T-cell (primary cell): ENCODE data around the gene ST6GALNAC2. TPM values are rescaled to one million over a fixed set of nuclear protein-coding genes. Genes with fewer than 3 reads are reported as not detected.

Experiments used
- ATAC-seq, 4 experiments: fragments of 200-7000 bp in 3 of 4; fragments of 150-1000 bp in 1 of 4; cut with Tn5 transposase; replicated peaks in 1 of 4; 1 replicate in 3 of 4; 2 replicates in 1 of 4; pipeline ENCODE4 v1.10.0; 2021; ENCODE audit warnings: moderate library complexity in 3 of 4, mild to moderate bottlenecking in 2 of 4, moderate number of reproducible peaks in 1 of 4
- CTCF ChIA-PET, 2 donors: fragments of 300-600 bp; sonication (Branson Sonifier 250); formaldehyde crosslinking; loops; one replicate each; lab custom pipeline; 2022; ENCODE audit warnings: antibody characterized with exemption in 2 of 2; lab: Charles Lee
- POLR2A ChIA-PET, 2 donors: fragments of 300-600 bp; sonication (Branson Sonifier 250); formaldehyde crosslinking; loops; one replicate each; lab custom pipeline; 2022; ENCODE audit warnings: antibody characterized with exemption in 2 of 2; lab: Charles Lee
- DNase-seq, 35 experiments: peaks; one replicate each; pipeline versions ENCODE4 v3.0.0 to v3.0.0-alpha.2; 2013 to 2023
- H3K27ac ChIP-seq: one replicate; pipeline ENCODE4 v1.5.1; 2013; ENCODE audit warnings: low read length
- H3K27me3 ChIP-seq, 2 experiments: replicated peaks in 1 of 2; 1 replicate in 1 of 2; 2 replicates in 1 of 2; pipeline versions ENCODE4 v1.6.1 to v1.7.0; 2013; ENCODE audit warnings: low read length in 1 of 2, mixed read lengths in 1 of 2; ENCODE audit not compliant: control insufficient read depth in 2 of 2, insufficient read depth in 2 of 2; ENCODE audit errors: extremely low read depth in 1 of 2
- H3K36me3 ChIP-seq, 2 donors: 1 replicate in 1 of 2; 2 replicates in 1 of 2; pipeline versions ENCODE4 v1.6.1 to v1.7.0; 2013; ENCODE audit warnings: low read length in 1 of 2; ENCODE audit not compliant: control insufficient read depth in 2 of 2, insufficient read depth in 1 of 2; ENCODE audit errors: extremely low read depth in 1 of 2
- H3K4me1 ChIP-seq, 2 experiments: 1 replicate in 1 of 2; 2 replicates in 1 of 2; pipeline versions ENCODE4 v1.6.1 to v1.7.0; 2013; ENCODE audit warnings: low read length in 2 of 2, mixed read lengths in 1 of 2; ENCODE audit not compliant: insufficient read depth in 2 of 2, control insufficient read depth in 1 of 2; ENCODE audit errors: extremely low read depth in 1 of 2
- H3K4me3 ChIP-seq, 2 donors: 1 replicate in 1 of 2; 2 replicates in 1 of 2; pipeline versions ENCODE4 v1.5.1 to v1.7.0; 2013; ENCODE audit warnings: mild to moderate bottlenecking in 2 of 2, low read length in 1 of 2, moderate library complexity in 1 of 2; ENCODE audit not compliant: control insufficient read depth in 1 of 2; ENCODE audit errors: extremely low read depth in 1 of 2
- H3K9me3 ChIP-seq: 2 replicates; pipeline ENCODE4 v1.7.0; 2013
- H3K27ac Mint-ChIP-seq, 2 donors: one replicate each; pipeline ENCODE4 v1.8.0; 2020 to 2021; ENCODE audit warnings: mild to moderate bottlenecking in 2 of 2, mixed read lengths in 2 of 2
- H3K27me3 Mint-ChIP-seq, 2 donors: one replicate each; pipeline ENCODE4 v1.8.0; 2021 to 2022; ENCODE audit warnings: mixed read lengths in 2 of 2
- H3K36me3 Mint-ChIP-seq: one replicate; pipeline ENCODE4 v1.8.0; 2021; ENCODE audit warnings: mixed read lengths
- H3K4me1 Mint-ChIP-seq, 3 donors: one replicate each; pipeline ENCODE4 v1.8.0; 2020 to 2022; ENCODE audit warnings: mixed read lengths in 3 of 3, mild to moderate bottlenecking in 1 of 3
- H3K4me3 Mint-ChIP-seq, 3 donors: one replicate each; pipeline ENCODE4 v1.8.0; 2020 to 2022; ENCODE audit warnings: mild to moderate bottlenecking in 3 of 3, mixed read lengths in 3 of 3, moderate library complexity in 3 of 3
- H3K9me3 Mint-ChIP-seq, 3 donors: one replicate each; pipeline ENCODE4 v1.8.0; 2020 to 2022; ENCODE audit warnings: mixed read lengths in 3 of 3
- WGBS: methylation state at CpG from one replicate; pipeline ENCODE4 v1.1.5; 2013; ENCODE audit warnings: missing lambda C conversion rate; ENCODE audit not compliant: insufficient coverage; 5-methylcytosine and 5-hydroxymethylcytosine counted together
- total RNA-seq, 35 experiments: library from RNA in 6 of 35; stranded (reverse) in 6 of 35; fragments of 120-200 nt in 1 of 35; gene quantifications; one replicate each; pipeline versions ENCODE4 v1.2.1 to v1.2.4 and lab custom pipeline; 2013 to 2026

ST6GALNAC2 gene
- total RNA-seq, 5 donors from 2014 or later (not counting 1 experiment from before 2014, with no cell fraction given), result 0.55 to 4.7 (median 2.1) TPM

DNA sequence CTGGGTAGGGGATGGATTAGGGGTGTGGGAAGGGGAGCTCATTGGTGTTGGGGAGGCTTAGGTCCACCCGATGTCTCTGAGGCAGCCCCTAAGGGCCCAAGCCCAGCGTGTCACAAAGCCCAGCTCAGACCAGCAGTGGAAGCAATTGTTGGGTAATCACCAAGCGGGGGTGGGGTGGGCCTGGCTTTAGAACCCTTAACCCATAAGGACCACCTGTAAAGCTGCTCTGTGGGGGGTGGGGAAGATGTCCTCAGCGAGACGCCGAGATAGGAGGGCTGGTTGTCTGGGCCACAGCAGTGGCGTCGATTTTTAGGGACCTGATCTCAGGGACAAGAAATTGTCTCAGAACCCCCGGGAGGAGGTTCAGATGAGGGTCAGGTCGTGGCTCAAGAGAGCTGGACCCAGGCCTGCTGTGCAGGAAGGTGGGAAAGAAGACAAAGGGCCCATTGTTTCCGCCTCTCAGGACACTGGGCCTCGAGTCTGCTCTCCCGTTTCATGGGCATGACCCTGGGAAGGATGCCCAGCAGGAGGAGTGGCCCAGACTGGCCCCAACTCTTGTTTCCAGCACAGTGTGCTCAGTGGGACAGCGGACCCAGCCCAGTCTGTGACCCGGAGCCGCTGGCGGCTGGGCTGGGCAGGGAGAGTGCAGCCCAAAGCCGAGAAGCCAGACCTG lies 15.9 kb downstream of the ST6GALNAC2 start:
- peaks cover 30 to 37% (median 33%) of the 10 kb centered on the region in 3 donors for H3K4me1 Mint-ChIP-seq
- H3K27me3 ChIP-seq, result peaks cover 0 to 13% of the 10 kb centered on the region in 2 experiments
- no peak overlapping the region for H3K4me3 Mint-ChIP-seq
- CTCF ChIA-PET, result interaction anchor here in 1 of 2 donors (0.6 kb wide), 1 partner anchor 105 kb away, joined by 8 read pairs; no protein-coding TSS in a partner anchor
- peaks cover 16% of the 10 kb centered on the region for H3K36me3 Mint-ChIP-seq
- H3K27ac ChIP-seq, result no peak overlapping the region
- H3K4me1 ChIP-seq, result peaks cover 0 to 24% of the 10 kb centered on the region in 2 experiments
- no peak for DNase-seq
- H3K4me3 ChIP-seq, result no peak overlapping the region
- no peak for ATAC-seq
- H3K36me3 ChIP-seq, result peaks cover 16 to 20% of the 10 kb centered on the region in 2 donors
- no peak overlapping the region for H3K27ac Mint-ChIP-seq
- no peaks in the 10 kb centered on the region for H3K9me3 Mint-ChIP-seq
- WGBS, result 93% methylated on average over 17 of the region's 18 CpGs
- H3K9me3 ChIP-seq, result no peaks in the 10 kb centered on the region
- no peaks in the 10 kb centered on the region for H3K27me3 Mint-ChIP-seq
- POLR2A ChIA-PET, result interaction anchor here in 1 of 2 donors (0.6 kb wide), 1 partner anchor 70 kb away, joined by 7 read pairs; no protein-coding TSS in a partner anchor

DNA sequence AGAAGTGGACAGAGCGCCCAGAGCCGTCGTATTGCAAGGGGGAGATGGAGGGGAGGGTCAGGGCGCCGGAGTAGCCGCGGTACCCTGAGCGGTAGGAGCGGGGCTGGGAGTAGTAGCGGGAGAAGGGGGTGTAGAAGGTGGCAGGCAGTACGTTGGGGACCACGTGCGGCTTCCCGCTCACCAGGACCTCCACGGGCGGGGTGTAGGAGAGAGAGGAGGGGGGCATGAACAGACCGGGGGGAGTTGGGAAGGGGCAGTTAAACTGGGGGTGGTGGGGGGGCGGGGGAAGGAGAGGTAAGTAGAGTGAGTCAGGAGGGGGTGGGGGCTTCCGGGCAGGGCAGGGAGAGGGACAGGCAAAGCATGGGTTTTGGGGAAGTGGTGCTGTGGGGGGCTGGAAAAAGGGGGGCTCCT lies 16.8 kb downstream of the ST6GALNAC2 start:
- no peak for DNase-seq
- 11% methylated on average over 10 of the region's 19 CpGs for WGBS
- CTCF ChIA-PET, result interaction anchor here in 1 of 2 donors (0.8 kb wide), 1 partner anchor 8 kb away, joined by 3 read pairs; no protein-coding TSS in a partner anchor

DNA sequence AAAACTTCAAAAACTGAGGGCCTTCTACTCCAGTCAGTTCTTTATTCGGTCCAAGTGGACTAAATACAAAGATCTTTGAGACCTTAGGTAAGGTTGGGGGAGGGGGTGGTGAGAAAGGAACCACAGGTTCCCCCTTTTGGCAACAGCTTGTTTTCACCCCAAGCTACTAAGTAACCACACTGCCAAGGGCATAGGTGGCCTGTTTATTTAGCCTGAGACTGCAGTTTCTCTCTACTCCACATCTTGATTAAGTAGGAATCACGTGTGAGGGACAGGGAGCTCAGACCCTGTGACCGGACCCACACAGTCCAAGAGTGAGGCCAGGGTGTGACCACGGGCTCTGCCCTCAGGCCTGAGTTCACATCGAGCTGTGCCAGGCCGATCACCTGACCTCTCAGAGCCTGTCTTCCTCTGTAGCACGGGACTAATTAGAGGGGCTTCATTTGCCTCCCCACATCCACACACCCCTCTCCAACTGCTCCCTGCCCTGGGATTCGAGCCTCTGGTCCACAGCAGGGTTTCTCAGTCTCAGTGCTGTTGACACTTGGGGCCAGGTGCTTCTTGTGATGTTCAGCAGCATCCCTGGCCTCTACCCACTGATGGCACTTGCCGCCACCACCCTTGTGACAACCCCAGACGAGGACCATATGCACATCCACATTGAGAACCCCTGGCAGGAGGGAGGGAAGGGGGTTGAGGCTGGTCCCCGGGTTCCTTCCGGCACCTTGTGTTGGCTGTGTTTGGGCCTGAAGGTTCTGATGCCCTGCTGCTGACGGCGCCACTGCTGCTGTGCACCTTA lies 17.8 kb downstream of the ST6GALNAC2 start:
- Histone ChIP-seq H3K4me3 (no peak overlapping the region), H3K36me3 (peaks cover 19 to 27% of the 10 kb centered on the region in 2 donors), H3K9me3 (no peaks in the 10 kb centered on the region), H3K27ac (peak overlapping the region; percentile 3), H3K4me1 (peaks cover 0 to 26% of the 10 kb centered on the region in 2 experiments), H3K27me3 (peaks cover 0 to 13% of the 10 kb centered on the region in 2 experiments)
- DNase-seq (peak in 8 of 35 experiments; percentile 15 to 46 (median 27)), ATAC-seq (peak in 3 of 4 experiments; percentile 14 to 30 (median 17))
- WGBS, result 48% methylated on average over 6 of the region's 14 CpGs
- Mint-ChIP-seq H3K4me3 (peak overlapping the region in 1 of 3 donors; percentile 12), H3K4me1 (peaks cover 37 to 44% (median 37%) of the 10 kb centered on the region in 3 donors), H3K36me3 (peaks cover 21% of the 10 kb centered on the region), H3K27ac (no peak overlapping the region), H3K9me3 (no peaks in the 10 kb centered on the region), H3K27me3 (no peaks in the 10 kb centered on the region)
- POLR2A ChIA-PET, result interaction anchor here (0.5 kb wide), 2 partner anchors 21 to 155 kb away, joined by 4 read pairs; no protein-coding TSS in a partner anchor
- CTCF ChIA-PET, result interaction anchor here (0.8 to 1.3 kb wide), 2 partner anchors 7 to 10 kb away, joined by 3 to 10 read pairs; no protein-coding TSS in a partner anchor

More for the DNA sequence above, 16.8 kb downstream of the ST6GALNAC2 start:
- Mint-ChIP-seq H3K4me3 (peak overlapping the region in 1 of 3 donors; percentile 34), H3K9me3 (no peaks in the 10 kb centered on the region), H3K27ac (no peak overlapping the region), H3K4me1 (peaks cover 30 to 38% (median 33%) of the 10 kb centered on the region in 3 donors), H3K36me3 (peaks cover 16% of the 10 kb centered on the region), H3K27me3 (no peaks in the 10 kb centered on the region)
- Histone ChIP-seq H3K9me3 (no peaks in the 10 kb centered on the region), H3K36me3 (peaks cover 19 to 25% of the 10 kb centered on the region in 2 donors), H3K27ac (no peak overlapping the region), H3K4me1 (peaks cover 0 to 24% of the 10 kb centered on the region in 2 experiments), H3K4me3 (no peak overlapping the region), H3K27me3 (peaks cover 0 to 13% of the 10 kb centered on the region in 2 experiments)
- ATAC-seq, result no peak
- POLR2A ChIA-PET, result interaction anchor here in 1 of 2 donors (0.5 kb wide), 1 partner anchor 11 kb away, joined by 3 read pairs; no protein-coding TSS in a partner anchor

DNA sequence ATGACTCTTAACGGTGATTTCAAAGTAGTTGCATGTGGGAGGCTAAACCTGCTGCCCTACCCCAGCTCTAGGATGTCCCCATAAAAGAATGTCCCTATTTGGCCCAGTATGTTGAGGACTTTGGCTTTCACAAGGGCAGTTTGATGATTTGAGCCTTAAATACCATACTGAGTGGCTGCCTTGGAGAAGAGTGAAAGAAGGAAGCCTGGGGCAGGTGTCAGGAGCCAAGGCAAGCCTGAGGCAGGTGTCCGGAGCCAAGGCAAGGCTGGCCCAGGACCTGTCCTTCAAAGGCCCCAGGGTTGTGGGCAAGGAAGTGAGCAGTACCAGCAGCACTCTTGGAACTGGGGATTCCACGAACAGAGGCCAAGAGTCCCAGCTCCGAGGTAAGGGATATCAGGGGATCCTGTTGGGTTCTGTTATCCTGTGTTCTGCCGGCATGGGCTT lies 18.6 kb downstream of the ST6GALNAC2 start:
- ChIA-PET POLR2A (interaction anchor here (0.5 to 0.7 kb wide), 3 partner anchors 22 to 155 kb away, joined by 4 read pairs; no protein-coding TSS in a partner anchor), CTCF (interaction anchor here (0.6 to 1.3 kb wide), 2 partner anchors 9 to 64 kb away, joined by 4 to 10 read pairs; no protein-coding TSS in a partner anchor)
- DNase-seq (no peak), ATAC-seq (no peak)
- peaks cover 0 to 34% of the 10 kb centered on the region in 2 experiments for H3K4me1 ChIP-seq
- H3K27me3 Mint-ChIP-seq, result no peaks in the 10 kb centered on the region
- H3K9me3 Mint-ChIP-seq, result no peaks in the 10 kb centered on the region
- peaks cover 26% of the 10 kb centered on the region for H3K36me3 Mint-ChIP-seq
- no peak overlapping the region for H3K27ac ChIP-seq
- H3K27ac Mint-ChIP-seq, result peak overlapping the region in 1 of 2 donors; percentile 69
- H3K4me1 Mint-ChIP-seq, result peaks cover 40 to 50% (median 41%) of the 10 kb centered on the region in 3 donors
- H3K27me3 ChIP-seq, result peaks cover 0 to 13% of the 10 kb centered on the region in 2 experiments
- H3K4me3 Mint-ChIP-seq, result peak overlapping the region in 1 of 3 donors; percentile 12
- peaks cover 26 to 33% of the 10 kb centered on the region in 2 donors for H3K36me3 ChIP-seq
- H3K9me3 ChIP-seq, result no peaks in the 10 kb centered on the region
- whole genome bisulfite sequencing, result 78% methylated on average over 4 of the region's 5 CpGs
- H3K4me3 ChIP-seq, result no peak overlapping the region

DNA sequence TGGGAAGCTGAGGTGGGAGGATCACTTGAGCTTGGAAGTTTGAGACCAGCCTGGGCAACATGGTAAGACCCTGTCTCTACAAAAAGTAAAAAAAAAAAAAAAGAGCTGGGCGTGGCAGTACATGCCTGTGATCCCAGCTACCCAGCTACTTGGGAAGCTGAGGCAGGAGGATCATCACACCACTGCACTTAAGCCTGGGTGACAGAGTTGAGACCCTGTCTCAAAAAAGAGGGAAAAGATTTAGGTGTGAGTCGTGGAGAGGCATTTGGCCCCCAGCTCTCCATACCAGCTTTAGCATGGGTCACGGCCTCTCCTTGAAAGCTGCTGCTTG lies 19.1 kb downstream of the ST6GALNAC2 start:
- Histone ChIP-seq H3K9me3 (no peaks in the 10 kb centered on the region), H3K4me3 (no peak overlapping the region), H3K4me1 (peaks cover 0 to 38% of the 10 kb centered on the region in 2 experiments), H3K27ac (no peak overlapping the region), H3K36me3 (peaks cover 30 to 37% of the 10 kb centered on the region in 2 donors), H3K27me3 (peaks cover 0 to 13% of the 10 kb centered on the region in 2 experiments)
- DNase-seq, result no peak
- POLR2A ChIA-PET, result interaction anchor here in 1 of 2 donors (0.7 kb wide), 1 partner anchor 92 kb away, joined by 4 read pairs; no protein-coding TSS in a partner anchor
- no peaks in the 10 kb centered on the region for H3K27me3 Mint-ChIP-seq
- 100% methylated on average over 1 of the region's 3 CpGs for WGBS
- CTCF ChIA-PET, result interaction anchor here in 1 of 2 donors (0.6 kb wide), 1 partner anchor 64 kb away, joined by 4 read pairs; no protein-coding TSS in a partner anchor
- H3K4me1 Mint-ChIP-seq, result peaks cover 43 to 54% (median 45%) of the 10 kb centered on the region in 3 donors
- no peak for ATAC-seq
- H3K9me3 Mint-ChIP-seq, result no peaks in the 10 kb centered on the region
- H3K4me3 Mint-ChIP-seq, result no peak overlapping the region
- H3K36me3 Mint-ChIP-seq, result peaks cover 30% of the 10 kb centered on the region
- peak overlapping the region in 1 of 2 donors; percentile 69 for H3K27ac Mint-ChIP-seq
